SJCRH30 (cell line): Measurements from ENCODE around the gene C19orf81. TPM values are rescaled to one million over a fixed set of nuclear protein-coding genes. Genes with fewer than 3 reads are reported as not detected.

Experiments used
- DNase-seq, 2 experiments: peaks; one replicate each; pipeline ENCODE4 v3.0.0-alpha.2; 2015 to 2020
- H3K27ac ChIP-seq: fragments of 250-450 bp; sonication (Bioruptor Pico); 2 replicates; pipeline ENCODE4 v1.5.1; 2020; ENCODE audit warnings: mild to moderate bottlenecking, moderate library complexity
- H3K27me3 ChIP-seq: fragments of 250-450 bp; sonication (Bioruptor Pico); 2 replicates; pipeline ENCODE4 v1.5.1; 2020; ENCODE audit warnings: mild to moderate bottlenecking, moderate library complexity
- H3K36me3 ChIP-seq: fragments of 250-450 bp; sonication (Bioruptor Pico); 2 replicates; pipeline ENCODE4 v1.5.1; 2020; ENCODE audit warnings: mild to moderate bottlenecking, moderate library complexity
- H3K4me1 ChIP-seq: fragments of 250-450 bp; sonication (Bioruptor Pico); 2 replicates; pipeline ENCODE4 v1.5.1; 2020; ENCODE audit warnings: mild to moderate bottlenecking, moderate library complexity
- H3K4me3 ChIP-seq: fragments of 250-450 bp; sonication (Bioruptor Pico); 2 replicates; pipeline ENCODE4 v1.5.1; 2020; ENCODE audit warnings: mild to moderate bottlenecking, moderate library complexity
- H3K9me3 ChIP-seq: fragments of 250-450 bp; sonication (Bioruptor Pico); replicated peaks from 2 replicates; pipeline ENCODE4 v1.5.1; 2020; ENCODE audit warnings: mild to moderate bottlenecking, moderate library complexity
- total RNA-seq: library from RNA; depleted of rRNA; stranded (reverse); fragments of >200 nt; shearing (Covaris generic); gene quantifications from 2 replicates; pipeline ENCODE4 v1.2.3, GENCODE V29; 2014; rRNA removed

C19orf81 gene
- total RNA-seq, 1 experiment from 2014 or later, result not detected

- Histone ChIP-seq H3K4me1 (no peaks in the 10 kb centered on the region), H3K27me3 (no peaks in the 10 kb centered on the region), H3K27ac (no peak overlapping the region), H3K36me3 (no peaks in the 10 kb centered on the region), H3K9me3 (no peaks in the 10 kb centered on the region), H3K4me3 (no peak overlapping the region)
- no peak for DNase-seq
Observed at GRCh38 chr19:50702158-50702870, 53.1 kb downstream of the C19orf81 start.

GRCh38 chr19:50702871-50703829 is 53.9 kb downstream of the C19orf81 start:
- Histone ChIP-seq H3K27me3 (no peaks in the 10 kb centered on the region), H3K36me3 (no peaks in the 10 kb centered on the region), H3K9me3 (no peaks in the 10 kb centered on the region), H3K4me3 (no peak overlapping the region), H3K27ac (no peak overlapping the region), H3K4me1 (no peaks in the 10 kb centered on the region)
- DNase-seq, result no peak

GRCh38 chr19:50703915-50704796 is 54.9 kb downstream of the C19orf81 start:
- H3K4me3 ChIP-seq, result no peak overlapping the region
- H3K27ac ChIP-seq, result no peak overlapping the region
- H3K36me3 ChIP-seq, result no peaks in the 10 kb centered on the region
- no peaks in the 10 kb centered on the region for H3K9me3 ChIP-seq
- no peaks in the 10 kb centered on the region for H3K27me3 ChIP-seq
- no peaks in the 10 kb centered on the region for H3K4me1 ChIP-seq
- peak in 1 of 2 experiments; percentile 48 for DNase-seq

- H3K27ac ChIP-seq, result no peak overlapping the region
- DNase-seq, result peak; percentile 52 to 76
- no peaks in the 10 kb centered on the region for H3K9me3 ChIP-seq
- H3K4me3 ChIP-seq, result no peak overlapping the region
- no peaks in the 10 kb centered on the region for H3K36me3 ChIP-seq
- H3K27me3 ChIP-seq, result no peaks in the 10 kb centered on the region
- H3K4me1 ChIP-seq, result no peaks in the 10 kb centered on the region
Observed at GRCh38 chr19:50705422-50706019, 56.3 kb downstream of the C19orf81 start.

- no peak overlapping the region for H3K4me3 ChIP-seq
- H3K4me1 ChIP-seq, result no peaks in the 10 kb centered on the region
- no peaks in the 10 kb centered on the region for H3K27me3 ChIP-seq
- no peaks in the 10 kb centered on the region for H3K9me3 ChIP-seq
- H3K36me3 ChIP-seq, result no peaks in the 10 kb centered on the region
- no peak overlapping the region for H3K27ac ChIP-seq
- DNase-seq, result no peak
Observed at GRCh38 chr19:50706387-50706786, 57.1 kb downstream of the C19orf81 start.

GRCh38 chr19:50708179-50708879 is 59.1 kb downstream of the C19orf81 start:
- Histone ChIP-seq H3K4me1 (no peaks in the 10 kb centered on the region), H3K4me3 (no peak overlapping the region), H3K9me3 (no peaks in the 10 kb centered on the region), H3K27ac (no peak overlapping the region), H3K36me3 (no peaks in the 10 kb centered on the region), H3K27me3 (peaks cover 5% of the 10 kb centered on the region; the same call in 1 of the 2 replicates)
- DNase-seq, result no peak

Other genes starting within 250 kb of the C19orf81 start
- gene SPIB, start 230.5 kb upstream of the C19orf81 start, total RNA-seq, result 0.83 and 2.8 TPM in 2 replicates
- gene MYBPC2, start 216.6 kb upstream of the C19orf81 start, total RNA-seq, result 13.8 and 14.7 TPM in 2 replicates
- gene EMC10, start 172.9 kb upstream of the C19orf81 start, total RNA-seq, result 52.7 and 56.3 TPM in 2 replicates
- gene GARIN5A, start 172.6 kb upstream of the C19orf81 start, total RNA-seq, result 0.89 and 1.2 TPM in 2 replicates
- 17.7 and 23.8 TPM in 2 replicates for gene JOSD2, start 138.3 kb upstream of the C19orf81 start, total RNA-seq
- gene ASPDH, start 135.5 kb upstream of the C19orf81 start, total RNA-seq, result not detected in 2 replicates
- gene LRRC4B, start 81.0 kb upstream of the C19orf81 start, total RNA-seq, result 0.02 and 0.13 TPM in 2 replicates
- 1.5 and 1.8 TPM in 2 replicates for gene SYT3, start 9.6 kb upstream of the C19orf81 start, total RNA-seq
- not detected in 2 replicates for gene SHANK1, start 70.4 kb downstream of the C19orf81 start, total RNA-seq
- gene CLEC11A, start 73.9 kb downstream of the C19orf81 start, total RNA-seq, result 2.0 and 3.0 TPM in 2 replicates
- not detected in 2 replicates for gene GPR32, start 121.0 kb downstream of the C19orf81 start, total RNA-seq
- not detected in 2 replicates for gene ACP4, start 141.0 kb downstream of the C19orf81 start, total RNA-seq
- 0.13 and 0.18 TPM in 2 replicates for gene KLK1, start 174.3 kb downstream of the C19orf81 start, total RNA-seq
- gene KLK15, start 184.1 kb downstream of the C19orf81 start, total RNA-seq, result not detected in 2 replicates
- not detected in 2 replicates for gene KLK3, start 205.5 kb downstream of the C19orf81 start, total RNA-seq
- not detected in 2 replicates for gene KLK2, start 224.0 kb downstream of the C19orf81 start, total RNA-seq